ENCODE data around the gene AHI1.
A peak's percentile ranks its signal among the peaks of the same experiment; 100 is the strongest.

DNA sequence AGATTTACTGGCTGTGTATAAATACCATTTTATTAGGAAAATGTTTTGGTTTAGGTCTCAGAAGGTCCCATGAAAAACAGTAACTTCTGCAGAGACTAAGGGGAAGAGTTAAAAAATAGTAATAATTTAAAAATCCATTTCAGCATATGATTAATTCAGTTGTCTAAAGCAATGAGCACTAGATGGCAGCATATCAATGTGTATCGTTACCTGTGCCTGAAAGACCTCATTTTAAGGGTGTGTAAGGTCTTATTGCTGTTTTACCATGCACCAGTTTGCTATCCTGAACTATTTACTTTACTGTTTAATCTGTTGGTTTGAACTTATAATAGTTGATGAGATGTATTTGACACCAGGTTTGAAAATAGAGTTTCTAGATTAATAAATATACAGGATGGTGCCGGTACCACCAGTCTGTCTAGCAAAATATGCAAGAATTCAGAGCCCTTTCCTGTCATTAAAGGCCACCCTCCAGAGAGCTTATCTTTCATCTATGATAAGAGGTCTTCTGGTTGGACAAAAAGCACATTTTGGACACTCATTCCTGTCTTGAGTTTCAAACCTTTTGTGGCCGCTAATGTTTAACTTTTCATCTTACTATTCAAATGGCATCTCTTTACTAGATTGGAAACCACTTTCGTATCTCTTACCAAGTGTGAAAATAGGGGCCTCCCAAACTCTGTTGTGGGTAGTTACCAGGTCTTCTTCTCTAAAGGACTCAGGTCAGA is 8.9 kb upstream of the AHI1 start:
- TF ChIP-seq, protein P1, sequence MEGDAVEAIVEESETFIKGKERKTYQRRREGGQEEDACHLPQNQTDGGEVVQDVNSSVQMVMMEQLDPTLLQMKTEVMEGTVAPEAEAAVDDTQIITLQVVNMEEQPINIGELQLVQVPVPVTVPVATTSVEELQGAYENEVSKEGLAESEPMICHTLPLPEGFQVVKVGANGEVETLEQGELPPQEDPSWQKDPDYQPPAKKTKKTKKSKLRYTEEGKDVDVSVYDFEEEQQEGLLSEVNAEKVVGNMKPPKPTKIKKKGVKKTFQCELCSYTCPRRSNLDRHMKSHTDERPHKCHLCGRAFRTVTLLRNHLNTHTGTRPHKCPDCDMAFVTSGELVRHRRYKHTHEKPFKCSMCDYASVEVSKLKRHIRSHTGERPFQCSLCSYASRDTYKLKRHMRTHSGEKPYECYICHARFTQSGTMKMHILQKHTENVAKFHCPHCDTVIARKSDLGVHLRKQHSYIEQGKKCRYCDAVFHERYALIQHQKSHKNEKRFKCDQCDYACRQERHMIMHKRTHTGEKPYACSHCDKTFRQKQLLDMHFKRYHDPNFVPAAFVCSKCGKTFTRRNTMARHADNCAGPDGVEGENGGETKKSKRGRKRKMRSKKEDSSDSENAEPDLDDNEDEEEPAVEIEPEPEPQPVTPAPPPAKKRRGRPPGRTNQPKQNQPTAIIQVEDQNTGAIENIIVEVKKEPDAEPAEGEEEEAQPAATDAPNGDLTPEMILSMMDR (IDR thresholded peaks at IDR 0.05; ENCODE audit: low read depth, low read length), result peak; percentile 20
- TF ChIP-seq POLR2A (IDR thresholded peaks at IDR 0.05; ENCODE audit: extremely low read depth, insufficient read length), result no peak
- TF ChIP-seq, protein P2, sequence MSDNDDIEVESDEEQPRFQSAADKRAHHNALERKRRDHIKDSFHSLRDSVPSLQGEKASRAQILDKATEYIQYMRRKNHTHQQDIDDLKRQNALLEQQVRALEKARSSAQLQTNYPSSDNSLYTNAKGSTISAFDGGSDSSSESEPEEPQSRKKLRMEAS (IDR thresholded peaks at IDR 0.05; ENCODE audit: low read depth, low read length), result no peak
